ENCODE measurements around the gene MPHOSPH9. TPM values are rescaled to one million over a fixed set of nuclear protein-coding genes. Genes with fewer than 3 reads are reported as not detected.
"Not testable (repeated sequence)": the region's sequence is repeated elsewhere in the genome, so short reads cannot be mapped to it uniquely, and the experiment has no call there.

The MPHOSPH9 gene
- total RNA-seq, 1 experiment from 2014 or later = 75.1 TPM

DNA sequence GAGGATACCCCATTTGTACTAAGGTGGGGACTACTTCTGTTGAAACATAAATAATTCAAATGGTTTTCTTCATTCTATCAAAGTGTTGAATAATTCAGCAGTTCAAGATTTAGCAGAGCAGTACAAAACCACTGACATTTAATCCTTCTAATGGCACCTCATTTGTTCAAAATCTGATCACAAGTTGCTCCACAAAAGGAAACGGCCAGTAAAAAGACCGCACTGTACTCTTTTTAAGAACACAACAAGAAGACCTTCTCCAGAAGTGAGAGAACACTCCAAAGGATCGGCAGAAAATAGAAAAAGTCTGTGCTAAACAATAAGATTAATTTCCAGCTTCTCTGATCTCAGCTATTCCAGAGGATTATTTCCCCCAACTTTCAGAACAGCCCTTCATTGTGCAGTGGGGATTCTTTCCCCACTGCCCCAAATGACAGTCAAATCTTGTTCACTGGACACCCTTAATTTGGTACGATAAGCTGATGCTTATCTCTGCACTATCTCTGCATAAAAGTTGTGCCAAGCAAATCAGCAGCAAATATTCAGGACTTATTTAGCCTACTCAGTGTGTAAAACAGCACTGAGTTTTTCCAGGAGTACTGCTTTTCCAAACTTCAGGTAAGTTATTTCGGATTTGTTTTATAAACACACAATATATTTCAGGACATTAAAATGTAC, 5.2 kb downstream of the MPHOSPH9 start:
- DNase-seq (ENCODE audit: low spot score) = no peak

GRCh38 chr12:123225443-123225842, 7.5 kb downstream of the MPHOSPH9 start:
- DNase-seq (ENCODE audit: low spot score) = no peak

- DNase-seq (ENCODE audit: low spot score) = no peak
These were observed 9.7 kb downstream of the MPHOSPH9 start for GRCh38 chr12:123223241-123223668.

- not testable (repeated sequence) for DNase-seq (ENCODE audit: low spot score)
These were observed 25.1 kb downstream of the MPHOSPH9 start for GRCh38 chr12:123207815-123208214.

DNA sequence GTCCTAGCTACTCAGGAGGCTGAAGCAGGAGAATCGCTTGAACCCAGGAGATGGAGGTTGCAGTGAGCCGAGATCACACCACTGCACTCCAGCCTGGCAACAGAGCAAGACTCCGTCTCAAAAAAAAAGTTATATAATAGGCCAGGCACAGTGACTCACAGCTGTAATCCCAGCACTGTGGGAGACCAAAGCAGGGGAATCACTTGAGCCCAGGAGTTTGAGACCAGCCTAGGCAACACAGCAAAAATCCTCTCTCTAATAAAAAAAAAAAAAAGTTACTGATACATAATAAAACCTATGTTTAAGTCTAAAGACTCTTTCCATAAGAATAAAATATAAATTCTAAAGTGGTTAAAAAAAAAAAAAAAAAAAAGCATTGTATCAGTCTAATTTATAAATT, 26.1 kb downstream of the MPHOSPH9 start:
- not testable (repeated sequence) for DNase-seq (ENCODE audit: low spot score)

GRCh38 chr12:123200414-123200813, 32.5 kb downstream of the MPHOSPH9 start:
- no peak for DNase-seq (ENCODE audit: low spot score)

- no peak for DNase-seq (ENCODE audit: low spot score)
These were observed 33.0 kb downstream of the MPHOSPH9 start for GRCh38 chr12:123199936-123200335.

DNA sequence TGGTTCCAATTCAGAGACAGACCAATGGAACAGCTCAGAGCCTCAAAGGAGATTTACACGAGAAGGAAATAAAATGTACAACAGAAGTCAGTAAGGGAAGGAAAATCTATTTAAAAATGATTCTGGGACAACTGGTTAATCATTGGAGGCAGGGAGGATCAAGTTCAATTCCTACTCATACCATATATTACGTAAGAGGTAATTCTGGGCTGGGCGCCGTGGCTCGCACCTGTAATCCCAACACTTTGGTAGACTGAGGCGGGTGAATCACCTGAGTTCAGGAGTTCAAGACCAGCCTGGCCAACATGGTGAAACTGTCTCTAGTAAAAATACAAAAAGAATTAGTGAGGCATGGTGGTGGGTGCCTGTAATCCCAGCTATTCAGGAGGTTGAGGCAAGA, 45.3 kb downstream of the MPHOSPH9 start:
- DNase-seq (ENCODE audit: low spot score) = no peak

- no peak for DNase-seq (ENCODE audit: low spot score)
These were observed 52.8 kb downstream of the MPHOSPH9 start for GRCh38 chr12:123180171-123180570.

GRCh38 chr12:123171967-123172366, 61.0 kb downstream of the MPHOSPH9 start:
- DNase-seq (ENCODE audit: low spot score) = no peak

GRCh38 chr12:123167329-123167728, 65.6 kb downstream of the MPHOSPH9 start:
- no peak for DNase-seq (ENCODE audit: low spot score)

DNA sequence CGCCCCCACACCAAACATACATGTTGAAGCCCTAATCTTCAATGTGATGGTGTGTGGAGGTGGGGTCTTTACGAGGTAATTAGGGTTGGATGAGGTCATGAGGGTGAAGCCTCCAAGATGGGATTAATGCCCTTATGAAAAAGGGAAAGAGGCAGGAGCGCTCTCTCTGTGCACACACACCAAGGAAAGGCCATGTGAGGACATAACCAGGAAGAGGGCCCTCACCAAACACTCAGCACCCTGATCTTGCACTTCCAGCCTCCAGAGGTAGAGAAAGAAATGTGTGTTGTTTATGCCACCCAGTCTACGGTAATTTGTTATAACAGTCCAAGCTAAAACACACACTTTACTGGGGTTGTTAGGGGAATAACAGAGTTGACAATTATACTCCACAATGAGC, 67.4 kb downstream of the MPHOSPH9 start:
- DNase-seq (ENCODE audit: low spot score) = no peak

GRCh38 chr12:123164710-123165261, 68.2 kb downstream of the MPHOSPH9 start:
- DNase-seq (ENCODE audit: low spot score) = no peak

- no peak for DNase-seq (ENCODE audit: low spot score)
These were observed 68.7 kb downstream of the MPHOSPH9 start for GRCh38 chr12:123164222-123164621.

DNA sequence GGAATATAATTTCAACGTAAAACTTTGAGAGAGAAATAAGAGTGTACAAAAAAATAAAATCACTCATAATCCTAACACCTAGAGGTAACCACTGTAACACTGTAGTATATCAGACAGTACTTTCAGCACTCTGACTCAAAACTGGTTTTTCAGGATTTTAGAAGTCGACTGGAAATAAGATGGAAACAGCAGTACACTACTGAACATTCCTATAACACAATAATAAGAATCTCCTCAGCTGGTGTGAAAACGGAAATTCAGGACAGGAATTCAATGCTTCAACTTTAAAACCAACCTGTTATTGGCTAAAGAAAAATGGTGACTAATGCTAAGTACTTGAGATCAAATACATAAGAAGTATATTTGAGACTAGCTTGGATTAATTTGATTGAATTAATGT, 69.7 kb downstream of the MPHOSPH9 start:
- no peak for DNase-seq (ENCODE audit: low spot score)

GRCh38 chr12:123160801-123161487, 72.0 kb downstream of the MPHOSPH9 start:
- no peak for DNase-seq (ENCODE audit: low spot score)

- DNase-seq (ENCODE audit: low spot score) = no peak
These were observed 79.0 kb downstream of the MPHOSPH9 start for GRCh38 chr12:123153906-123154305.

- DNase-seq (ENCODE audit: low spot score) = no peak
These were observed 80.1 kb downstream of the MPHOSPH9 start for GRCh38 chr12:123152833-123153232.

- no peak for DNase-seq (ENCODE audit: low spot score)
These were observed 81.2 kb downstream of the MPHOSPH9 start for GRCh38 chr12:123151457-123152454.

- no peak for DNase-seq (ENCODE audit: low spot score)
These were observed 82.0 kb downstream of the MPHOSPH9 start, which contains the start of gene PITPNM2 for GRCh38 chr12:123150744-123151456. PITPNM2 (minus strand) TSS chr12:123151090; CDS start chr12:123034590, 116,500 bp downstream.

GRCh38 chr12:123150275-123150743, 82.6 kb downstream of the MPHOSPH9 start:
- no peak for DNase-seq (ENCODE audit: low spot score)

Measured in A172 (cell line).